GM20000 (cell line): ENCODE data around the gene MTPN.
A peak's percentile ranks its signal among the peaks of the same experiment; 100 is the strongest.

Experiments
- DNase-seq: peaks from one replicate; pipeline ENCODE4 v3.0.0; 2012; ENCODE audit warnings: low spot score
- TF ChIP-seq, protein P1 (sequence below): IDR thresholded peaks from 2 replicates; pipeline ENCODE4 v1.5.1; 2012; ENCODE audit warnings: mild to moderate bottlenecking, control low read depth; ENCODE audit errors: extremely low read depth, missing control alignments

Gene MTPN

GRCh38 chr7:135942614-135943013, 34.5 kb downstream of the MTPN start:
- DNase-seq = peak; percentile 39
- TF ChIP-seq, protein P1, sequence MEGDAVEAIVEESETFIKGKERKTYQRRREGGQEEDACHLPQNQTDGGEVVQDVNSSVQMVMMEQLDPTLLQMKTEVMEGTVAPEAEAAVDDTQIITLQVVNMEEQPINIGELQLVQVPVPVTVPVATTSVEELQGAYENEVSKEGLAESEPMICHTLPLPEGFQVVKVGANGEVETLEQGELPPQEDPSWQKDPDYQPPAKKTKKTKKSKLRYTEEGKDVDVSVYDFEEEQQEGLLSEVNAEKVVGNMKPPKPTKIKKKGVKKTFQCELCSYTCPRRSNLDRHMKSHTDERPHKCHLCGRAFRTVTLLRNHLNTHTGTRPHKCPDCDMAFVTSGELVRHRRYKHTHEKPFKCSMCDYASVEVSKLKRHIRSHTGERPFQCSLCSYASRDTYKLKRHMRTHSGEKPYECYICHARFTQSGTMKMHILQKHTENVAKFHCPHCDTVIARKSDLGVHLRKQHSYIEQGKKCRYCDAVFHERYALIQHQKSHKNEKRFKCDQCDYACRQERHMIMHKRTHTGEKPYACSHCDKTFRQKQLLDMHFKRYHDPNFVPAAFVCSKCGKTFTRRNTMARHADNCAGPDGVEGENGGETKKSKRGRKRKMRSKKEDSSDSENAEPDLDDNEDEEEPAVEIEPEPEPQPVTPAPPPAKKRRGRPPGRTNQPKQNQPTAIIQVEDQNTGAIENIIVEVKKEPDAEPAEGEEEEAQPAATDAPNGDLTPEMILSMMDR = no peak

DNA sequence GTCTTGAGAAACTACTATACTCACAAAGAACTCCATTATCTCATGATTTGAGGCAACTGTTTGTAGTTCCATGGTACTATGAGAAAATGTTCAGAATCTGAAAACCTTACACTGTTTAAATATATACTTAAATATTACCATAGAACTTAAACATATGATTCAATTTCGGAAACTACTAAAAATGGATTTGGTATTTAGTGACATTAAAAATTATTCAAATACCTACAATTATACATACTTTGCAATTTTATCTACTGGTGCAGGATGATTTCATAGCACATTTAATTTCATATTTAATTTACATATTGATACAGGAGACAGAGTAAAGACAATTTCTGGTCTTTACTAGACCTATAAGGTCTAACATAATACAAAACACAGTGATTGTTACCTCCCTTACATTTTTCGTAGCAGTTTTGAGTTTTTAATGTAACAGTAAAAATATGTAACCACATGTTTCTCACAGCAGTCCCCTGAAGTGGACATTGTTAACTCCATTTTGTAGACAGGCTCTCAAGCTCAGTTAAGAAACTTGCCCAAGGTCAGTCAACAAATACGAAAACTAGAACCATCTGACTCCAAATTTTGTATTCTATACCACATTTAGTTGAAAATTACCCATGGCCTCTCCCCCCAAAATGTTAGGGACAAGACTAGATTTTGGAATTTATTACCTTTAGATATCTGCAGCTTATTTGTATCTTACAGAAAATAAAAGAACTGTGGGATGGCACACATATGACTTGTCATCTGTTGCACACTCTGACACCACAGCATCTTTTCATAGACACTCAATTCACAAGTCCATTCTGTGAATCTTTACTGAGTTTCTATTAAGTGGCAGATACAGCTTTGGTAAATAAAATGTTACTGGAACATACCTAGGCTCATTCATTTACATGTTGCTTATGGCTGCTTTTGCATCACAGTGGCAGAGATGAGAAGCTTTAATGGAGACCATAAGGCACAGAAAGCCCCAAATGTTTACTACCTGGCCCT, 36.8 kb downstream of the MTPN start:
- no peak for DNase-seq
- TF ChIP-seq, protein P1 = no peak

DNA sequence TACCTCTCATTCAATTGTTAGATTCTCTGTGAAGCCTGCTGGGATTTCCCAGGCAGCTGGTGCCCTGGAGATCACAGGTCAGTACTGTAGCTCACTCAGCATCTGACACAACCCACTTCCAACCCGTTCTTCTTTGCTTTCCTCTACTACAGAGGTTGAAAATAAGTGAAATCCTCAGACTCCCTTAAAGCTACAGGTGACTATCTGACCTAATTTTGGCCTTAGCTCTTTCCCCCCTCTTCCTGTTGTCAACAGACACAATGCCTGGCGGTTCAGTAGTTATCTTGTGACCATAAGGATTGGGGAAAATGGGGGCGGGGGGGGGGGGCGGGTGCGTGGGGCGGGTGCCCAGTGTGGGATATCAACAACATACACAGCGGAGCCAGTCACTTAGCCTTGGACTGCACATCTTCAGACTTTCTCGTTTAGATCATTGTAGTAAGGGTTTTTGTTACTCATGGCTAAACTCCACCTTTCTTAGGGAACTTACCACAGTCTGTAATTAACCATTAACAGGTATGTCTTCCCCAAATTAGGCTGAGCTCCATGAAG, 37.8 kb downstream of the MTPN start:
- TF ChIP-seq, protein P1 = no peak
- peak; percentile 11 for DNase-seq

DNA sequence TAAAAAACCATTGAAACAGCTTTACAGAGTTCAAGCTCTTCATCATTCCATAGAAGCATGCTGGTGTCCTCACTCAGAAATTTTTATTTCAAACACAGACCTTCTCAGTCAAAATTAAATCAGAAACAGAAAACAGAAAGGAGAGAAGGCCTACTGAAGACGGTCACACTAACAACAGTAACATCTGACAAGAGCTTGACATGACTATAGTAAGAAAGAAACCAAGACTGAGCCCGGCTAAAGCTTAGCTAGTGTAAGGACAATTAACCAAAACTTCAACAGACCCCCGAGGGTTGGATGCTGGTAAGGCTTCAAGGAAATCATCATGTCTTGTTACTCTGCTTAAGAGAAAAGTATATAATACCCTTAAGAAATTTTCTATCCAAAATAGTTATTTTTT, 38.6 kb downstream of the MTPN start:
- TF ChIP-seq, protein P1 = no peak
- peak; percentile 28 for DNase-seq

DNA sequence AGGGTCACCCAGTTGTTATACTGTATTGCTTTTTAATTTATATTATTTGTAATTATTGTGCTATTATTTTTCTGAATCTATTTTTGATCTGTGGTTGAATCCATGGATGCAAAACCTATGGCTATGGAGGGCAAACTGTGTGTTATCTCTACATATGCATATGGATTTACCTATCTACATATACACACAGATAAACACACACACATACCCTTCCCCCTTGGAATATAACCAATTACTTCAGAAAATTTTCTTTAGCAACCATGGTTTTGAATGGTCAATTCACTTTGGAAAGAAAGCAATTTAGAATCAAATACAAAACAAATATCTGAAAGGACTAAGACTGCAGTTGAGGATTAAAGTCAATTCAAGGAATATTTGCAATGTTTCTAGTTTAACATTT, 39.1 kb downstream of the MTPN start:
- TF ChIP-seq, protein P1 = no peak

GRCh38 chr7:135936497-135937217, 40.5 kb downstream of the MTPN start:
- DNase-seq = no peak
- TF ChIP-seq, protein P1 = no peak

More for the DNA sequence above, 39.1 kb downstream of the MTPN start:
- no peak for DNase-seq
